ENCODE measurements around the gene ZNF423. TPM values are rescaled to one million over a fixed set of nuclear protein-coding genes. Genes with fewer than 3 reads are reported as not detected.

The ZNF423 gene
- total and polyA plus RNA-seq, 3 experiments from 2014 or later, result not detected

DNA sequence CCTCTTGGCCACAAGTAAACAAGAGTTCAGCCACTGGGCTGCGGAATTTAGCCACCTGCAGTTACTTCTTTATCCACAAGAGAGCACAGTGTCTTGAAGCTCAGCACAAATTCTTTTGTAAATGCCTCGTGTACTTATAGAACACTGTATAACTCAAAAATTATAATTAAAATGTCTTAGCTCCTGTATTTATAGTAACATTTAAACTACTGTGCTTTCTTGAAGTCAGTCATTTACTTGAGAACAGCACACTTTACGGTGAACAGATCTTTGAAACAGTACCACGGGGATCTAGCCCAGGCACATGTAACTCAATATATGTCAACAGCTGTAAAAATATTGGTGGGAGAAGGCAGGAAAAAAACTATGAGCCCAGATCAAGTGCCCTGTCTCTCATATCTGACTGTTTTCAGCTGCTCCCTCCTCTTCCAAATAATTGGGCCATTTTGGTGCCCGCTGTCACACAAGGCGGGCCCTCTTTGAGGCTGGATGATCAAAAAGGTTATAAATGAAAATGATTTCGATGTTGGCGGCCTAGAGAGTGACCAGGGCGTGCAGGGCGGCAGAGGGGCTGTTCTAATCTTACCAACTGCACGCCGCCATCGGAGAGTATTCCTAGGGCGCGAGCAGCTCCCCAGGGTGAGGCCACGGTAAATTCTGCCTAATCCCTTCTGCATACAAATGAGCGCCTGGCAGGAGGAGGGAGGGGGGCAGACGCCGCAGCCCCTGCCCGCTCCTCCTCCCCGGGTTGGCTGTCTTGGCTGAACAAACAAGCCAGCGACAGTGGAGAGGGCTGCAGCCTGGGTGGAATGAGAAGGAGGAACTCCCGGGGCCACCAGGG lies 299.1 kb downstream of the ZNF423 start:
- ChIA-PET CTCF (no interaction called here), POLR2A (no interaction called here)
- H3K27me3 Mint-ChIP-seq, result peaks cover 2 to 8% of the 10 kb centered on the region in 2 donors
- Histone ChIP-seq H3K9me3 (ENCODE audit: low read length) (no peaks in the 10 kb centered on the region), H3K27ac (ENCODE audit: low read depth, low read length) (no peak overlapping the region), H3K4me3 (ENCODE audit: low read length) (no peak overlapping the region), H3K4me1 (ENCODE audit: insufficient read depth, low read length) (no peaks in the 10 kb centered on the region), H3K27me3 (ENCODE audit: insufficient read depth, low read length, poor library complexity, severe bottlenecking) (no peaks in the 10 kb centered on the region), H3K36me3 (ENCODE audit: insufficient read depth, low read length) (no peaks in the 10 kb centered on the region)
- no peaks in the 10 kb centered on the region for H3K4me1 Mint-ChIP-seq
- no peak for DNase-seq
- no peaks in the 10 kb centered on the region for H3K9me3 Mint-ChIP-seq
- peak overlapping the region in 1 of 8 donors; percentile 7 for H3K27ac Mint-ChIP-seq
- H3K36me3 Mint-ChIP-seq, result no peaks in the 10 kb centered on the region
- no peak overlapping the region for H3K4me3 Mint-ChIP-seq

DNA sequence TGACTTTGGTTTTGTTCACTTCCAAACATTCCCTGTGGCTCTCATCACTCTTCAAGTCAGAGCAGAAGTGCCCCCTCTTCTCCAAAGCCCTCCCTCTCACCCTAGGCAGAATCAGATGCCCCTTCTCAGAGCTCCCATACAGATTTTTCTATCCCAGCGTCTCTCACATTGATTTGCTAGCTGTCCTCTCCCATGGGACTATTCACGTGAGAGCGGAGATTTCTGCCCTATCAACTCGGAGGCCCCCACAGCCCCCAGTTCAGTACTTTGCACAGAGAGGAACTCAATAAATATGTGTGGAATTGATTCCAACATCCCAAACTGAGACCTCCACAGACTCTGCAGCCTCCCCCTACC lies 299.7 kb downstream of the ZNF423 start:
- no peaks in the 10 kb centered on the region for H3K9me3 Mint-ChIP-seq
- CTCF ChIA-PET, result no interaction called here
- no peaks in the 10 kb centered on the region for H3K4me1 Mint-ChIP-seq
- H3K9me3 ChIP-seq (ENCODE audit: low read length), result no peaks in the 10 kb centered on the region
- POLR2A ChIA-PET, result no interaction called here
- H3K27me3 ChIP-seq (ENCODE audit: insufficient read depth, low read length, poor library complexity, severe bottlenecking), result no peaks in the 10 kb centered on the region
- no peak overlapping the region for H3K27ac ChIP-seq (ENCODE audit: low read depth, low read length)
- no peaks in the 10 kb centered on the region for H3K36me3 Mint-ChIP-seq
- peaks cover 2 to 9% of the 10 kb centered on the region in 2 donors for H3K27me3 Mint-ChIP-seq
- no peak for DNase-seq
- no peaks in the 10 kb centered on the region for H3K36me3 ChIP-seq (ENCODE audit: insufficient read depth, low read length)
- H3K4me3 Mint-ChIP-seq, result no peak overlapping the region
- no peaks in the 10 kb centered on the region for H3K4me1 ChIP-seq (ENCODE audit: insufficient read depth, low read length)
- no peak overlapping the region for H3K4me3 ChIP-seq (ENCODE audit: low read length)
- H3K27ac Mint-ChIP-seq, result no peak overlapping the region

DNA sequence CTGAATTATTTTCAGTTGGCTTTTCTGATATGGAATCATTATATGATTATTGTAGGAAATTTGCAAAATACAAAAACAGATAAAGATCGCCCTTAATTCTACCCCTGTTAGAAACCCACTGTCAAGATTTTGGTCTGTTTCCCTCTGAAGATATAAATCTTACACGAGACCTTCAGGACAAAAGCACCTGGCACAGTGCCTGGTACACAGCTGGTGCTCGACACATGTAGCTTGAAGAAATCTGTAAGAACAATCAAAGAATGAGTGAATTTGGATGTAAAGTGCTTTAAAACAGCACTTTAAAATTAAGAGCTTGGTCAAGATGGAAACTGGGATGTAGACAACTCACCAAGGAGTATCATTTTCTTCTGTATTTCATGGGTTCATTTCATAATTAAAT lies 301.2 kb downstream of the ZNF423 start:
- ChIA-PET CTCF (no interaction called here), POLR2A (no interaction called here)
- no peaks in the 10 kb centered on the region for H3K4me1 Mint-ChIP-seq
- no peaks in the 10 kb centered on the region for H3K27me3 ChIP-seq (ENCODE audit: insufficient read depth, low read length, poor library complexity, severe bottlenecking)
- peaks cover 2 to 11% of the 10 kb centered on the region in 2 donors for H3K27me3 Mint-ChIP-seq
- H3K9me3 ChIP-seq (ENCODE audit: low read length), result no peaks in the 10 kb centered on the region
- H3K36me3 ChIP-seq (ENCODE audit: insufficient read depth, low read length), result no peaks in the 10 kb centered on the region
- no peaks in the 10 kb centered on the region for H3K36me3 Mint-ChIP-seq
- no peak overlapping the region for H3K4me3 Mint-ChIP-seq
- H3K9me3 Mint-ChIP-seq, result no peaks in the 10 kb centered on the region
- no peak overlapping the region for H3K4me3 ChIP-seq (ENCODE audit: low read length)
- H3K27ac Mint-ChIP-seq, result no peak overlapping the region
- no peak for DNase-seq
- H3K4me1 ChIP-seq (ENCODE audit: insufficient read depth, low read length), result no peaks in the 10 kb centered on the region
- no peak overlapping the region for H3K27ac ChIP-seq (ENCODE audit: low read depth, low read length)

DNA sequence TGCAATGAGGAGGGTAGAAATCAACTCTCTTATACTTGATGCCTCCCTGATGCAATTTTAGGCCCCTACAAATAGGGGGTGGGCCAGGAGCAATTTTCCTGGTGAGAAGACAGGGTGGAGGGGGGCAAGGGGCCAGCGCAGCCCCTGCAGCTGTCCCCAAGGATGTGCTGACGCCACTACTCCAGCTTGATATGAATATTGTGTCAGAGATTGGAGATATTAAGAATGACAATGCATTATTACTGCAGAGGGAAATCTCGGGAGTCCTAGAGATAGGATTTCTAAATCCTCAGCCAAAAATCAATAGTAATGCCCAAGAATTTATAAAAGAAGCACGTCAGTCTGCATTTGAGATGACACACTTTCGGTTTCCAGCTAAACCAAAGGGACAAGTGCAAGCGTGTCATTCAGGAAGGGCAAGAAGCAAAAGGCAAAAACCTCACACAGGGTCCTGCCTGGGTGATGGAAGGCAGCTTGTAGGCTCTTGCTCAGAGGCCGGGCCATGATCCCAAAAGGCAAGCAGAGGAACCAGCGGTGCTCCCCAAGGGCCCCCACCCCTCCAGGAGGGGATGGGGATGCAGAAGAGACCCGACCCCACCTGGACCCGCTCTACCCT lies 303.5 kb downstream of the ZNF423 start:
- Mint-ChIP-seq H3K9me3 (no peaks in the 10 kb centered on the region), H3K36me3 (no peaks in the 10 kb centered on the region), H3K4me3 (no peak overlapping the region), H3K27me3 (peaks cover 2 to 8% of the 10 kb centered on the region in 2 donors), H3K4me1 (no peaks in the 10 kb centered on the region), H3K27ac (peak overlapping the region in 1 of 8 donors; percentile 7)
- H3K27ac ChIP-seq (ENCODE audit: low read depth, low read length), result no peak overlapping the region
- H3K27me3 ChIP-seq (ENCODE audit: insufficient read depth, low read length, poor library complexity, severe bottlenecking), result no peaks in the 10 kb centered on the region
- no peaks in the 10 kb centered on the region for H3K9me3 ChIP-seq (ENCODE audit: low read length)
- CTCF ChIA-PET, result no interaction called here
- no peaks in the 10 kb centered on the region for H3K4me1 ChIP-seq (ENCODE audit: insufficient read depth, low read length)
- POLR2A ChIA-PET, result no interaction called here
- H3K4me3 ChIP-seq (ENCODE audit: low read length), result no peak overlapping the region
- no peak for DNase-seq
- no peaks in the 10 kb centered on the region for H3K36me3 ChIP-seq (ENCODE audit: insufficient read depth, low read length)

DNA sequence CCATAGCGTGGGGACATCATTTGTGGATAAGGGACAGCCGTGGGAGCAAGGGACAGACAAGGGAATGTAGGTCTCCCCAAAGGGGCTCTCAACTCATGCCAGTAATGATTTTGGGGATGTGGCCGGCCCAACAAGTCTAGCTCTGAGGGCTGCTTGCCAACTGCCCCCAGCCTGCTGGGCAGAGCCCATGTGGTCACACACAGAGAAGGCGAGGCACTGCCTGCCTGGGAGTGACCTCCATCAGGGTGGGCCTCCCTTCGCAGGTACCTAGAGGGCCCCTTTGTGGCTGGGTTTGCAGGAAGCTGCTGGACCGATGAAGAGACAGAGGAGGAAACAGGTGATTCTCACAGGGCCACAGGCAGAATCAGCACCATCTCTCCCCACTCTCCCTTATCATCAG lies 305.2 kb downstream of the ZNF423 start:
- Histone ChIP-seq H3K9me3 (ENCODE audit: low read length) (no peaks in the 10 kb centered on the region), H3K4me1 (ENCODE audit: insufficient read depth, low read length) (no peaks in the 10 kb centered on the region), H3K4me3 (ENCODE audit: low read length) (no peak overlapping the region), H3K36me3 (ENCODE audit: insufficient read depth, low read length) (no peaks in the 10 kb centered on the region), H3K27me3 (ENCODE audit: insufficient read depth, low read length, poor library complexity, severe bottlenecking) (no peaks in the 10 kb centered on the region), H3K27ac (ENCODE audit: low read depth, low read length) (no peak overlapping the region)
- peak overlapping the region in 1 of 7 donors; percentile 51 for H3K4me3 Mint-ChIP-seq
- CTCF ChIA-PET, result no interaction called here
- H3K27ac Mint-ChIP-seq, result no peak overlapping the region
- POLR2A ChIA-PET, result no interaction called here
- no peaks in the 10 kb centered on the region for H3K4me1 Mint-ChIP-seq
- H3K36me3 Mint-ChIP-seq, result no peaks in the 10 kb centered on the region
- no peak for DNase-seq
- H3K27me3 Mint-ChIP-seq, result peaks cover 5 to 8% of the 10 kb centered on the region in 2 donors
- H3K9me3 Mint-ChIP-seq, result no peaks in the 10 kb centered on the region

DNA sequence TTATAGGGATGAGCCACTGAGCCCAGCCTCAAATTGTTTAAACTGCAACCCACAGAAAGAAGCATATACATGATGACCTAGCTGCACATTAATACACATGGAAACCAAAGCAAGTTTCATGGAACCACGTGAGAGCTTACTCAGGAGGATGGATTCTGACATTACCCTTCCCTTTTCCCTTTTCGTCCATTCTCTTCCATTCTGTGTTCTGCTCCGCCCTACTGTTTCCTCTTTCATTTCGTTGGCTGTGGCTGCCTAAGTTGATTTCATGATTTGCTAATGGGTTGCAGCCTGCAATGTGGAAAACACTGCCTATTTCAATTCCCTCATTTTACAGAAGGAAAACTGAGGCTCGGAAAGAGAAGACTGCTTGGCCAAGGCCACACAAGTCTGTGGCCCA lies 305.8 kb downstream of the ZNF423 start:
- POLR2A ChIA-PET, result no interaction called here
- no peaks in the 10 kb centered on the region for H3K27me3 ChIP-seq (ENCODE audit: insufficient read depth, low read length, poor library complexity, severe bottlenecking)
- no peak overlapping the region for H3K4me3 ChIP-seq (ENCODE audit: low read length)
- Mint-ChIP-seq H3K27ac (peak overlapping the region in 1 of 8 donors; percentile 43), H3K36me3 (no peaks in the 10 kb centered on the region), H3K27me3 (peaks cover 5 to 8% of the 10 kb centered on the region in 2 donors), H3K4me3 (no peak overlapping the region), H3K4me1 (no peaks in the 10 kb centered on the region), H3K9me3 (no peaks in the 10 kb centered on the region)
- H3K9me3 ChIP-seq (ENCODE audit: low read length), result no peaks in the 10 kb centered on the region
- no peaks in the 10 kb centered on the region for H3K4me1 ChIP-seq (ENCODE audit: insufficient read depth, low read length)
- H3K36me3 ChIP-seq (ENCODE audit: insufficient read depth, low read length), result no peaks in the 10 kb centered on the region
- H3K27ac ChIP-seq (ENCODE audit: low read depth, low read length), result no peak overlapping the region
- CTCF ChIA-PET, result interaction anchor here (1.0 kb wide), 1 partner anchor 15 kb away, joined by 3 read pairs; no protein-coding TSS in a partner anchor
- no peak for DNase-seq

DNA sequence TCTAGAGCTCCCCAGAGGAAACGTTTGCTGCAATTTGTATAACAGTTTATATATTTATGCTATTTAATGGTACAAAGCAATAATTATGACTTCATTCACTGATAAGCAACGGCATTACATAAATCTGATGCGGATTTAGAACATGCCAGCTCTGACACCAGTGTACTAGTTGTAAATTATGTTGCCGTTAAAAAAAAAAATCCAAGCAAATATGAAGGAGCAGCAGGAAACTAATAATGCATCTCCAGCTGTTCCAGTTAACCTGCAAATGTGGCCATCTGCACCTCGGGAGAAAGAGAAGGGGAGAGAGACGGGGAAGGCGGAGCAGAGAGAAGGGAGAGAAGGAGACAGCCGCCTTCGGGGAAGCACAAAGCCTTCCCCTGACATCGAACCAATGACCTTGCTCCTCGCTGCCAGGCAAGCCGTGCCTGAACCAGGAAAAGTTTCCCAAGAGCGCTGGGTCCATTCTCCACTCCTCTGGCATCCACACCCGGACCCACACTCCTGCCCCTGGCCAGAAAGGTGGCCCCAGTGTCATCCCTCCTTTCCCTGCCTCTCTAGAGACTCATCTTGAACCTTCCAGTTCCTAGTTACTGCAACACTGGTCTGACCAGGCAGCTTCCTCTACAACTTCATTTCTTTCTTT lies 307.5 kb downstream of the ZNF423 start:
- no peaks in the 10 kb centered on the region for H3K9me3 ChIP-seq (ENCODE audit: low read length)
- no peaks in the 10 kb centered on the region for H3K36me3 ChIP-seq (ENCODE audit: insufficient read depth, low read length)
- no peak overlapping the region for H3K27ac Mint-ChIP-seq
- ChIA-PET POLR2A (no interaction called here), CTCF (no interaction called here)
- no peaks in the 10 kb centered on the region for H3K27me3 ChIP-seq (ENCODE audit: insufficient read depth, low read length, poor library complexity, severe bottlenecking)
- H3K4me1 ChIP-seq (ENCODE audit: insufficient read depth, low read length), result no peaks in the 10 kb centered on the region
- no peak for DNase-seq
- peaks cover 4% of the 10 kb centered on the region in 2 donors for H3K27me3 Mint-ChIP-seq
- no peaks in the 10 kb centered on the region for H3K4me1 Mint-ChIP-seq
- no peak overlapping the region for H3K4me3 ChIP-seq (ENCODE audit: low read length)
- no peaks in the 10 kb centered on the region for H3K36me3 Mint-ChIP-seq
- no peak overlapping the region for H3K27ac ChIP-seq (ENCODE audit: low read depth, low read length)
- H3K9me3 Mint-ChIP-seq, result no peaks in the 10 kb centered on the region
- no peak overlapping the region for H3K4me3 Mint-ChIP-seq

DNA sequence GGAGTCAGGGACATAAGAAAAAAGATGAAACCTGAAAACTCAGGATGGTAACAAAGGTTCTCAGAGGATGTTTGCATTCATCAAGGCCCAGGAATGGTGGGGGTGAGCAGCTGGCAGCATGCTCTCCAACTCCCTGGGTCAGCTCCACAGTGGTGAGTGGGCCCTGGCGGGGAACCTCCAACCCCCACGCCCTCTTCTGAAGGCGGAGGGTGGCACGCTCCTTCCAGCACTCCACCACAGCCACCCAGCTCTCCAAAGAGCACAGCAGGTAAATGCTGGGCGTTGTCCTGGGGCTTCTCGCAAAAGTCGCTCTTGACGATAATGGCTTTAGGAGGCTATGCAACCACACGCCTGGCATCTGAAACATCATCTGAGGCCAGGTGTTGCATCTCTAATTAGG lies 308.5 kb downstream of the ZNF423 start:
- no peak overlapping the region for H3K27ac Mint-ChIP-seq
- POLR2A ChIA-PET, result no interaction called here

More for the DNA sequence above, 308.5 kb downstream of the ZNF423 start:
- CTCF ChIA-PET, result no interaction called here
- Mint-ChIP-seq H3K36me3 (no peaks in the 10 kb centered on the region), H3K4me1 (no peaks in the 10 kb centered on the region), H3K4me3 (no peak overlapping the region), H3K9me3 (no peaks in the 10 kb centered on the region), H3K27me3 (peaks cover 3 to 4% of the 10 kb centered on the region in 2 donors)
- no peak overlapping the region for H3K27ac ChIP-seq (ENCODE audit: low read depth, low read length)
- DNase-seq, result no peak
- H3K27me3 ChIP-seq (ENCODE audit: insufficient read depth, low read length, poor library complexity, severe bottlenecking), result no peaks in the 10 kb centered on the region
- H3K36me3 ChIP-seq (ENCODE audit: insufficient read depth, low read length), result no peaks in the 10 kb centered on the region
- no peaks in the 10 kb centered on the region for H3K9me3 ChIP-seq (ENCODE audit: low read length)
- H3K4me1 ChIP-seq (ENCODE audit: insufficient read depth, low read length), result no peaks in the 10 kb centered on the region
- no peak overlapping the region for H3K4me3 ChIP-seq (ENCODE audit: low read length)

All from CD8-positive, alpha-beta memory T cell (primary cell).